Mononuclear cell (primary cell): ENCODE data around the gene HNRNPK. TPM values are rescaled to one million over a fixed set of nuclear protein-coding genes. Genes with fewer than 3 reads are reported as not detected.

Experiments
- H3K27me3 ChIP-seq: 2 replicates; pipeline ENCODE4 v1.6.0; 2011; ENCODE audit warnings: low read length, control low read depth; ENCODE audit not compliant: insufficient read depth
- H3K4me1 ChIP-seq: 2 replicates; pipeline ENCODE4 v1.5.1; 2011; ENCODE audit warnings: mild to moderate bottlenecking, low read length, control low read depth; ENCODE audit not compliant: insufficient read depth
- H3K4me3 ChIP-seq: 2 replicates; pipeline ENCODE4 v1.5.1; 2011; ENCODE audit warnings: mild to moderate bottlenecking, low read length, moderate library complexity
- H3K9me3 ChIP-seq: 2 replicates; pipeline ENCODE4 v1.5.1; 2011; ENCODE audit warnings: low read depth, mild to moderate bottlenecking, control low read depth, low read length
- total RNA-seq: library from RNA; depleted of rRNA; stranded (reverse); fragments of >200 nt; gene quantifications from one replicate; pipeline ENCODE4 v1.2.3, GENCODE V29; 2012

HNRNPK gene
- total RNA-seq, 1 donor: 660 TPM

- peaks cover 45% of the 10 kb centered on the region for H3K4me1 ChIP-seq
- H3K27me3 ChIP-seq: no peaks in the 10 kb centered on the region
- H3K4me3 ChIP-seq: no peak overlapping the region
- H3K9me3 ChIP-seq: no peaks in the 10 kb centered on the region
These were observed 48.0 kb downstream of the HNRNPK start for GRCh38 chr9:83932011-83932410.

- Histone ChIP-seq H3K4me1 (peaks cover 42% of the 10 kb centered on the region), H3K4me3 (no peak overlapping the region), H3K27me3 (no peaks in the 10 kb centered on the region), H3K9me3 (no peaks in the 10 kb centered on the region)
These were observed 49.1 kb downstream of the HNRNPK start for GRCh38 chr9:83930881-83931280.

DNA sequence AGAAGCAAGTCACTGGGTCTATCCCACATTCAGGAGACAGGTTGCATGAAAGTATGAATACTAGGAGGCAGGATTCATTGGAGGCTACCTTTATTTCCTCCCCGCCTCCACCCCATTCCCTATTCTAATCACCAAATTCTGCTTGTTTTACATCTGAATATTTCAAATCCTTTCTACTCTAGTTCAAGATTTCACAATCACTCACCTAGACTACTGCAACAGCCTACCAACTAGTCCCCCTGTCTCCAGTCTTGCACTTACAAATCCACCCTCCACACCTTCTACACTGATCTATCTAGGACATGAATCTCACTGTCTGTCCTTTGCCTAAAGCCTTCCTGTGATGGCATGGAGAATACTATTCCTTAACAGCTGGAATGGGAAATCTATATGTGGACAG lies 52.4 kb downstream of the HNRNPK start:
- H3K4me3 ChIP-seq: no peak overlapping the region
- peaks cover 18% of the 10 kb centered on the region for H3K4me1 ChIP-seq
- H3K9me3 ChIP-seq: no peaks in the 10 kb centered on the region
- no peaks in the 10 kb centered on the region for H3K27me3 ChIP-seq

- Histone ChIP-seq H3K4me1 (peaks cover 13% of the 10 kb centered on the region), H3K4me3 (peak within 1 kb of the TSS; percentile 53), H3K27me3 (no peaks in the 10 kb centered on the region), H3K9me3 (no peaks in the 10 kb centered on the region)
These were observed 58.9 kb downstream of the HNRNPK start, which contains the start of gene KIF27 for GRCh38 chr9:83920927-83921707. KIF27 (minus strand) TSS chr9:83921432; CDS start chr9:83915591, 5,841 bp downstream.

DNA sequence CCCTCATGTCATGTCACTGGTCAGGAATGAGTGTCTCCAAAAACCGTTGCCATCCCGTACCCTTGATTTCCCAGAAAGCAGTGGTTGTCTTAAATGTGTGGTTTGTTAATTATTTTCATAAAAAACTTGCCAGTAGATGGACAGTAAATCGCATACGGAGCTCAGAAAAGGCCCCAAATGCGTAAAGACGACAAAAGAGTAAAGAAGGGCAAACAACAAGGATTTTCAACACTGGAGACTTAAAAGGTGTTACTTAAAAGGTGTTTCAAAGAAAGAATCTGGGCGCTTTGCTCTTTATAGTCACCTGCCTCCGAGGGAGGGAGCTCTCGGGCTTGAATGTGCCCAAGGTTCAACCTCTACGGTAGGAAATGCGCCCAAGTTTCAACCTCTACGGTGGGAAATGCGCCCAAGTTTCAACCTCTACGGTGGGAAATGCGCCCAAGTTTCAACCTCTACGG lies 59.5 kb downstream of the HNRNPK start:
- Histone ChIP-seq H3K9me3 (no peaks in the 10 kb centered on the region), H3K27me3 (no peaks in the 10 kb centered on the region), H3K4me3 (peak overlapping the region; percentile 53), H3K4me1 (peaks cover 13% of the 10 kb centered on the region)

GRCh38 chr9:83919111-83919510 lies 60.9 kb downstream of the HNRNPK start:
- Histone ChIP-seq H3K9me3 (no peaks in the 10 kb centered on the region), H3K27me3 (no peaks in the 10 kb centered on the region), H3K4me1 (peaks cover 13% of the 10 kb centered on the region), H3K4me3 (no peak overlapping the region)

Other genes starting within 250 kb of the HNRNPK start
- gene GKAP1, start 162.4 kb downstream of the HNRNPK start, total RNA-seq: 8.0 TPM
- 6.4 TPM for gene KIF27, start 58.8 kb downstream of the HNRNPK start, total RNA-seq
- 1.9 TPM for gene RMI1, start 590 bp upstream of the HNRNPK start, total RNA-seq